PC-9 (cell line): ENCODE measurements around the gene PADI1.

ENCODE experiments used
- EZH2 ChIP-seq: fragments of 200-600 bp; sonication (generic); IDR thresholded peaks from 2 replicates; pipeline ENCODE4 v1.8.0; 2017; ENCODE audit warnings: antibody characterized with exemption, low read depth
- TF ChIP-seq, protein P1 (sequence below): fragments of 200-600 bp; sonication (generic); conservative IDR thresholded peaks from 2 replicates; pipeline ENCODE4 v1.6.1; 2017; ENCODE audit warnings: mixed run types, antibody characterized with exemption, mild to moderate bottlenecking, moderate library complexity

DNA sequence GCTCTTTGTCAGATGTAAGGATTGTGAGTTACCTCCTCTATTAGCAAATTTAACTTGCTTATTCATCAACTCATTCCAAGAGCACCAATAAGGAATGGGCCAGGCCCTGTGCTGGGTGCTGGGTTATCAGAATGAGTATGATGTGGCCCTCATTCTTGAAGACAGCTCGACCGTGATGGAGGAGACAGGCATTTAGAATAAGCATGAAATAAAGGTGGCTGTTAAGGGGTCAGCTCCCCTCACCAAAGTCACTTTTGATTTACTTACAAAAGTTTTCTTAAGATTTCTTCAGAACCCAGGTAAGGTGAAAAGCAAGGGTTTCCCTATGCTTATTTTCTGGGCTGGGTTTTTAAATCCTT is 15.3 kb upstream of the PADI1 start:
- TF ChIP-seq, protein P1, sequence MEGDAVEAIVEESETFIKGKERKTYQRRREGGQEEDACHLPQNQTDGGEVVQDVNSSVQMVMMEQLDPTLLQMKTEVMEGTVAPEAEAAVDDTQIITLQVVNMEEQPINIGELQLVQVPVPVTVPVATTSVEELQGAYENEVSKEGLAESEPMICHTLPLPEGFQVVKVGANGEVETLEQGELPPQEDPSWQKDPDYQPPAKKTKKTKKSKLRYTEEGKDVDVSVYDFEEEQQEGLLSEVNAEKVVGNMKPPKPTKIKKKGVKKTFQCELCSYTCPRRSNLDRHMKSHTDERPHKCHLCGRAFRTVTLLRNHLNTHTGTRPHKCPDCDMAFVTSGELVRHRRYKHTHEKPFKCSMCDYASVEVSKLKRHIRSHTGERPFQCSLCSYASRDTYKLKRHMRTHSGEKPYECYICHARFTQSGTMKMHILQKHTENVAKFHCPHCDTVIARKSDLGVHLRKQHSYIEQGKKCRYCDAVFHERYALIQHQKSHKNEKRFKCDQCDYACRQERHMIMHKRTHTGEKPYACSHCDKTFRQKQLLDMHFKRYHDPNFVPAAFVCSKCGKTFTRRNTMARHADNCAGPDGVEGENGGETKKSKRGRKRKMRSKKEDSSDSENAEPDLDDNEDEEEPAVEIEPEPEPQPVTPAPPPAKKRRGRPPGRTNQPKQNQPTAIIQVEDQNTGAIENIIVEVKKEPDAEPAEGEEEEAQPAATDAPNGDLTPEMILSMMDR = no peak
- TF ChIP-seq EZH2 = no peak
